ENCODE measurements around the gene AJAP1. TPM values are rescaled to one million over a fixed set of nuclear protein-coding genes. Genes with fewer than 3 reads are reported as not detected.

AJAP1 gene
- total and polyA plus RNA-seq, 2 of the 8 experiments (the other 6 are each of a cell fraction or from before 2014, with no cell fraction given): 1.9 to 6.2 TPM

- H4K5ac ChIP-seq (ENCODE audit: insufficient read length, low read depth, low read length): no peak overlapping the region
- no peak overlapping the region for H3K4me2 ChIP-seq (ENCODE audit: insufficient read depth in 1 of 2, low read depth in 2 of 2, low read length in 2 of 2)
- H4K20me1 ChIP-seq (replicated peaks in 1 of 2; ENCODE audit: control insufficient read depth in 1 of 2, insufficient read depth in 2 of 2, low read length in 2 of 2): peaks cover 0 to 10% of the 10 kb centered on the region in 2 experiments
- H3K14ac ChIP-seq (ENCODE audit: insufficient read length): no peak overlapping the region
- H2BK5ac ChIP-seq (ENCODE audit: low read depth, low read length): no peak overlapping the region
- no peak overlapping the region for H3K4me3 ChIP-seq (ENCODE audit: extremely low read depth in 1 of 4, insufficient read depth in 2 of 4, low read depth in 3 of 4, low read length in 4 of 4)
- H2AK5ac ChIP-seq (ENCODE audit: low read depth, low read length): no peak overlapping the region
- peaks cover 4% of the 10 kb centered on the region for H3K79me1 ChIP-seq (ENCODE audit: low read depth, low read length)
- no peak overlapping the region for H4K91ac ChIP-seq (replicated peaks; ENCODE audit: insufficient read length, low read length)
- no peaks in the 10 kb centered on the region; a peak in 1 of 7 replicates for H3K4me1 ChIP-seq (replicated peaks in 1 of 4; ENCODE audit: control insufficient read depth in 3 of 4, insufficient read depth in 4 of 4, low read length in 3 of 4)
- DNase-seq (ENCODE audit: low read depth in 1 of 2, low spot score in 2 of 2): no peak
- FAIRE-seq: no peak
- no peak overlapping the region for H3K4ac ChIP-seq (replicated peaks; ENCODE audit: insufficient read length, low read depth, low read length)
- no peak overlapping the region for H2BK120ac ChIP-seq (replicated peaks; ENCODE audit: low read depth, low read length)
- WGBS, 2 experiments (ENCODE audit: extremely low coverage in 1 of 2, insufficient coverage in 1 of 2, insufficient read length in 1 of 2, insufficient replicate concordance in 2 of 2, low coverage in 1 of 2, low lambda C conversion rate in 2 of 2, missing lambda C conversion rate in 1 of 2): 86% methylated on average over 13 of the region's 13 CpGs; no CpG with 5 or more reads in 1 of the 2 experiments
- no peak overlapping the region for H2BK15ac ChIP-seq (ENCODE audit: low read length)
- ChIA-PET POLR2A (ENCODE audit: partially characterized antibody) (no interaction called here), CTCF (ENCODE audit: partially characterized antibody) (interaction anchor here (1.1 to 2.4 kb wide), 5 partner anchors 19 to 77 kb away, joined by 3 to 15 read pairs (median 6); no protein-coding TSS in a partner anchor)
- H2AFZ ChIP-seq (ENCODE audit: low read length): no peak overlapping the region
- no peaks in the 10 kb centered on the region; a peak in 1 of 4 replicates for H3K79me2 ChIP-seq (ENCODE audit: control insufficient read depth in 1 of 2, insufficient read depth in 2 of 2, low read length in 2 of 2)
- H3K9me3 ChIP-seq (ENCODE audit: insufficient read depth in 2 of 2, low read depth in 1 of 2, low read length in 1 of 2): no peaks in the 10 kb centered on the region
- H4K8ac ChIP-seq (ENCODE audit: extremely low read depth, insufficient read depth, low read length): no peak overlapping the region
- no peaks in the 10 kb centered on the region for H3K36me3 ChIP-seq (ENCODE audit: control insufficient read depth in 2 of 4, insufficient read depth in 4 of 4, low read length in 3 of 4)
- H2BK12ac ChIP-seq (ENCODE audit: low read depth, low read length): no peak overlapping the region
- H3K23ac ChIP-seq (ENCODE audit: insufficient read length): no peak overlapping the region
- H2BK20ac ChIP-seq (ENCODE audit: low read length): no peak overlapping the region
- H3K27ac ChIP-seq (ENCODE audit: low read depth, low read length): no peak overlapping the region
- no peaks in the 10 kb centered on the region for H3K23me2 ChIP-seq (ENCODE audit: low read depth, low read length)
- no peaks in the 10 kb centered on the region for H3K27me3 ChIP-seq (replicated peaks in 1 of 4; ENCODE audit: control insufficient read depth in 3 of 4, extremely low read depth in 1 of 4, insufficient read depth in 3 of 4, low read length in 3 of 4)
- no peak overlapping the region for H3K18ac ChIP-seq (ENCODE audit: extremely low read depth, low read length)
- H3K56ac ChIP-seq (replicated peaks; ENCODE audit: insufficient read length, low read depth, low read length): no peak overlapping the region
- H3K9ac ChIP-seq (replicated peaks in 1 of 4; ENCODE audit: extremely low read depth in 1 of 4, low read depth in 3 of 4, low read length in 3 of 4): no peak overlapping the region
- no peak for TF ChIP-seq CBX8 (IDR thresholded peaks at IDR 0.05; ENCODE audit: borderline replicate concordance, low read depth, low read length)
- TF ChIP-seq CTCF (IDR thresholded peaks at IDR 0.05; ENCODE audit: control extremely low read depth in 1 of 3, insufficient read depth in 1 of 3, low read depth in 1 of 3, low read length in 3 of 3): peak in 2 of 3 experiments; percentile 12 to 32; a peak in 2 of 4 replicates
These were observed 46.4 kb downstream of the AJAP1 start for GRCh38 chr1:4700801-4701200.

Measured in H1 (cell line).